BLaER1 (cell line): ENCODE data around the gene TMEM270.

Experiments
- H3K27ac ChIP-seq: shearing (Covaris generic); formaldehyde crosslinking; 2 replicates; pipeline ENCODE4 v1.8.1; 2022
- H3K27me3 ChIP-seq: shearing (Covaris generic); formaldehyde crosslinking; 2 replicates; pipeline ENCODE4 v1.8.1; 2022
- H3K36me3 ChIP-seq: shearing (Covaris generic); formaldehyde crosslinking; 2 replicates; pipeline ENCODE4 v1.8.1; 2022
- H3K4me1 ChIP-seq: shearing (Covaris generic); formaldehyde crosslinking; 2 replicates; pipeline ENCODE4 v1.8.1; 2022
- H3K4me2 ChIP-seq: shearing (Covaris generic); formaldehyde crosslinking; 2 replicates; pipeline ENCODE4 v1.8.1; 2022
- H3K4me3 ChIP-seq: shearing (Covaris generic); formaldehyde crosslinking; 2 replicates; pipeline ENCODE4 v1.8.1; 2022
- H3K9ac ChIP-seq: shearing (Covaris generic); formaldehyde crosslinking; 2 replicates; pipeline ENCODE4 v1.8.1; 2022
- H3K9me3 ChIP-seq: shearing (Covaris generic); formaldehyde crosslinking; 2 replicates; pipeline ENCODE4 v1.8.1; 2022
- H4K20me1 ChIP-seq: shearing (Covaris generic); formaldehyde crosslinking; 2 replicates; pipeline ENCODE4 v1.8.1; 2022
- Cebpa-rat ChIP-seq: shearing (Covaris generic); IDR thresholded peaks from 2 replicates; pipeline ENCODE4 v1.8.1; 2022

Gene TMEM270

GRCh38 chr7:73894733-73895551 is 34.0 kb downstream of the TMEM270 start:
- no peak overlapping the region for H3K27ac ChIP-seq

DNA sequence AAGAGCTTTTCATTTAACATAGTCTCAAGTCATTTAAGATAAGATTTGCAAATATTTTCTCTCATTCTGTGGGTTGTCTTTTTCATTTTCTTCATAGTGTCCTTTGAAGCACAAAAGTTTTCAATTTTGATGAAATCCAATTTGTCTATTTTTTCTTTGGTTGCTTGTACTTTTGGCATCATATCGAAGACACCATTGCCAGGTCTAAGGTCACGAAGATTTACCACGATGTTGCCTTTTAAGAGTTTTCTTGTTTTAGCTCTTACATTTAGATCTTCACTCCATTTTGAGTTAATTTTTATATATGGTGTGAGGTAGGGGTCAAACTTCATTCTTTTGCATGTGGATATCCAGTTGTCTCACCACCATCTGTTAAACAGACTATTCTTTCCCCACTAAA is 34.7 kb downstream of the TMEM270 start:
- TF ChIP-seq Cebpa-rat: no peak
- H3K9ac ChIP-seq: no peak overlapping the region
- H3K36me3 ChIP-seq: no peaks in the 10 kb centered on the region
- H3K27me3 ChIP-seq: no peaks in the 10 kb centered on the region
- no peak overlapping the region for H3K4me3 ChIP-seq
- peaks cover 31% of the 10 kb centered on the region for H3K4me1 ChIP-seq
- H3K4me2 ChIP-seq: no peak overlapping the region
- H4K20me1 ChIP-seq: no peaks in the 10 kb centered on the region
- no peak overlapping the region for H3K27ac ChIP-seq
- H3K9me3 ChIP-seq: peaks cover 19% of the 10 kb centered on the region

More at GRCh38 chr7:73894733-73895551, 34.0 kb downstream of the TMEM270 start:
- Histone ChIP-seq H3K36me3 (no peaks in the 10 kb centered on the region), H3K4me3 (no peak overlapping the region), H3K9ac (no peak overlapping the region), H3K9me3 (peaks cover 19% of the 10 kb centered on the region), H3K27me3 (no peaks in the 10 kb centered on the region), H3K4me1 (peaks cover 31% of the 10 kb centered on the region), H3K4me2 (no peak overlapping the region), H4K20me1 (no peaks in the 10 kb centered on the region)
- TF ChIP-seq Cebpa-rat: no peak

DNA sequence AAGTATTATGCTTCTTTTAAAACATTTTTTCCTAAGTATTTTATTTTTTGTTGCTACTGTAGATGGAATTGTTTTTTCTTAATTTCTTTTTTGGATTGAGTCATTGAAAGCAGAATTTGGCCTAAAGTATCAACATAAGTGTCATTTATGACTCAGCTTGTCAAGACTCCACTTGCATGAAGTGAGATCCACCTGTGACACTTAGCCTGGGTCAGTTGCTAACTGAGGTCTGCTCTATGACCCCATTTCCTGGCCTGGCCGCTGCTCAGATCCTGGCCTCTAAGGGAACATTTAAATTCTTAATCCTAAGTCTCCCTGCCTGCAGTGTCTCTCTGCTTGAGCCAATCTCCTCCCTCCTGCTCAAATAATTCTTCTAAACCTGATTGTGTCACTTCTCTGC is 35.5 kb downstream of the TMEM270 start:
- H3K27me3 ChIP-seq: no peaks in the 10 kb centered on the region
- H3K4me3 ChIP-seq: no peak overlapping the region
- H4K20me1 ChIP-seq: no peaks in the 10 kb centered on the region
- H3K27ac ChIP-seq: no peak overlapping the region
- TF ChIP-seq Cebpa-rat: no peak
- peaks cover 39% of the 10 kb centered on the region for H3K4me1 ChIP-seq
- H3K4me2 ChIP-seq: no peak overlapping the region
- peaks cover 19% of the 10 kb centered on the region for H3K9me3 ChIP-seq
- no peak overlapping the region for H3K9ac ChIP-seq
- no peaks in the 10 kb centered on the region for H3K36me3 ChIP-seq

DNA sequence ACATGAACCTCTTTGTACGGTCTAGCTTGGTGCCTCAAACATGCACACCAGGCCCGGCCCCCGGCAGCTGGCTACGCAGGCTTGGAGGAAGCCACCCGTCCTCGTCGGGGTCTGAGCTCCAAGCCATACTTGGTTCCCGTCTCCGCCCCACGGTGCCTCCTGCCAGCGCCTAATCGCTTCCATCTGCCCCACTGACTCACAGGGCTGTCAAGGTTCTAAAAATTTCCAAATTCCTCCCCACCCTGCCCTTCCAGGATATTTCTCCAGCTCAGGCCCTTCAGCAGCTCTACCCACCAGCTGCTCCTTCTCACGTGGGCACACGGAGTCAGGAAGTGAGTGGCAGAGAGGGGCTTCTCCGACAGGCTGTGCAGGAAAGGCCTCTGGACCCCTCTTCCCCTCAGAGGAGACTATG is 38.8 kb downstream of the TMEM270 start:
- H3K4me3 ChIP-seq: no peak overlapping the region
- H3K9ac ChIP-seq: no peak overlapping the region
- H3K36me3 ChIP-seq: no peaks in the 10 kb centered on the region
- H3K27me3 ChIP-seq: no peaks in the 10 kb centered on the region
- TF ChIP-seq Cebpa-rat: no peak
- H3K4me2 ChIP-seq: peak overlapping the region; percentile 60; the same call in 1 of the 2 replicates
- peaks cover 19% of the 10 kb centered on the region for H3K4me1 ChIP-seq
- no peak overlapping the region for H3K27ac ChIP-seq
- peaks cover 19% of the 10 kb centered on the region for H3K9me3 ChIP-seq
- no peaks in the 10 kb centered on the region for H4K20me1 ChIP-seq

DNA sequence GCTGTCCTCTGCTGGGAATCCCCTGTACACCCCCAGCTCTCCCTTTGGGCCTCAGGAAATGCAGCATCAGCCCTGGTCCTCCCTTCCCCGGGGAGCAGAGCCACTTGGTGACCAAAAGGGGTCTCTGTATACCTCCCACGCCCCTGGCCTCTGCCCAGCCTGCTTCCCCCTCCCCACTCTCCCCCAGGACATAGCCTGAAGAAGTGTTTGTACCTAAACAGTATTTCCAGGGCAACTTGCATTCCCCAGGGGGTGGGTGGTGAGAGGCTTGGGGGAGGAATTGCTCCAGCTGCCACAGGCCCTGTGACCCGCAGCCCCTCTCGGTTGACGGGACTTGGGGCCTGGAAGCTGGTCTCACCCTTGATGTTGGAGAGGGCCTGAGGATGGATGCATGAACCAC is 39.3 kb downstream of the TMEM270 start:
- Histone ChIP-seq H3K4me2 (peak overlapping the region; percentile 60), H3K9ac (no peak overlapping the region), H3K27me3 (no peaks in the 10 kb centered on the region)

DNA sequence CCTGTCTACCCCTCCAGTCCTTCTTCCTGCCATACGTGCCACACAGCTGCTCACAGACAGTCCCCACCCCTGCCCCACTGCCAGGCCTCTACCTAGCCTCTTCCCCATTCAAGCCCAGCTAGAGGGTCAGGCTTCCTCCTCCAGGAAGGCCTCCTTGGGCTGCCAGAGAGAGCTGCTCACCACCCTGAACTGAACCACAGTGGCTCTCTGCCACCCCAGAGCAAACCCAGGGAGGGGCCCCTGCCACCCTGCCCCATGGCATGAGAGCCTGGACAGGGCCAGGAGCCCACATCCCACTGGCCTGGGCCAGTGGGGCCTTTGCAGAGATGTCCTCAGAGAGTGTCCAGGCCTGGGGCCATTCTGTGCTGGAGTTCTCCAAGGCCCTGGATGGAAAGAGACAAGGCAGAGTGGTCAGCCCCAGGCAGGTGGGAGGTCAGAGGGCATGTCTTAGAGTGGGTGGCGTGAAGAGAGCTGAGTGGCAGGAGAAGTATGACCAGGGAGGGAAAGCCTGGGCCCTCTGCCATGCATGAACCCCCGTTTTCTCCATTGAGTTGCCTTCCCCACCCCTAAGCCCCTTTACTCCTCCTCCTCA is 40.4 kb downstream of the TMEM270 start:
- peaks cover 10% of the 10 kb centered on the region; the same call in 1 of the 2 replicates for H3K9me3 ChIP-seq
- no peaks in the 10 kb centered on the region for H3K27me3 ChIP-seq
- H3K27ac ChIP-seq: 0 out of 2 replicates have a peak overlapping the region, but pooled peaks have one; percentile 9
- no peak overlapping the region for H3K9ac ChIP-seq
- H3K4me1 ChIP-seq: peaks cover 19% of the 10 kb centered on the region
- no peak for TF ChIP-seq Cebpa-rat
- no peak overlapping the region for H3K4me3 ChIP-seq
- H3K36me3 ChIP-seq: no peaks in the 10 kb centered on the region
- peak overlapping the region; percentile 60 for H3K4me2 ChIP-seq
- no peaks in the 10 kb centered on the region for H4K20me1 ChIP-seq

More for the DNA sequence above, 39.3 kb downstream of the TMEM270 start:
- TF ChIP-seq Cebpa-rat: no peak
- Histone ChIP-seq H3K4me3 (no peak overlapping the region), H4K20me1 (no peaks in the 10 kb centered on the region), H3K36me3 (no peaks in the 10 kb centered on the region), H3K4me1 (peaks cover 19% of the 10 kb centered on the region), H3K9me3 (peaks cover 16% of the 10 kb centered on the region), H3K27ac (no peak overlapping the region)

DNA sequence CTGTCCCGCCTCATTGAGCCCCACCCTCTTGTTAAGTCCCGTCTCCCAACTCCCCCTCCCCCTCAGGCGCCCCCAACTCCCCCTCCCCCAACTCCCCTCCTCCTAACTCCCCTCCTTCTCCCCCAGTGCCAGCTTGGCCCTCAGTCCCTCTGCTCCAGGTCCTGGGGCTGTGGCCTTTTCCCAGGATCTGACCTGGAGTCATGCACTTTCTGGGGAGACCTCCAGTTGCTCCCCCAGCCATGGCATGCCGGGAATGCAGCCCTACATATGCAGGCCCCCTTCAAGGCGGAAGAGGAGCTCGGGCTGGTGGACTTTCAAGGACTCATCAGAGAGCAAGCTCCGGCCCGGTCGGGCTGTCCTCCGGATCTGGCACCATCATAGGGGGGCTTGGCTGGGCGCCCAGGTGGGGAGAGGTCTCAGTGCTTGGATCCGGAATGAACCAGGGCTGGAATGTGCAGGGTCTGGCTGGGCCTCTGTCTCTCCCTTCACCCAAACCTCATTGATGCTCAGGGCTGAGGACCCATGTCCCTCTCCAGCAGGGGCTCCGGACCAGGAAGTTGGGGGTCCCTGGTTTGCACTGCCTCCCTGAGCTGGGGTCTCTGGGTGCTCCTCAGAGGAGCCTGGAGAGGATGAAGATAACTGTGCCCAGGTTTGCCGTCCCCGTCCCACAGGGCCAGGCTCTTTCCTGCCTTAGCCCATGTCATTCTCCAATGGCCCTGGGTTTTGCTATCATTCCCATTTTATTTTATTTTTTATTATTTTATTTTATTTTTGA is 41.1 kb downstream of the TMEM270 start:
- H3K4me2 ChIP-seq: no peak overlapping the region
- no peaks in the 10 kb centered on the region for H3K36me3 ChIP-seq
- no peak overlapping the region for H3K4me3 ChIP-seq
- no peak overlapping the region for H3K27ac ChIP-seq
- H4K20me1 ChIP-seq: no peaks in the 10 kb centered on the region
- H3K4me1 ChIP-seq: peaks cover 19% of the 10 kb centered on the region
- TF ChIP-seq Cebpa-rat: no peak
- H3K9ac ChIP-seq: no peak overlapping the region
- peaks cover 3% of the 10 kb centered on the region; the same call in 1 of the 2 replicates for H3K9me3 ChIP-seq
- no peaks in the 10 kb centered on the region for H3K27me3 ChIP-seq

DNA sequence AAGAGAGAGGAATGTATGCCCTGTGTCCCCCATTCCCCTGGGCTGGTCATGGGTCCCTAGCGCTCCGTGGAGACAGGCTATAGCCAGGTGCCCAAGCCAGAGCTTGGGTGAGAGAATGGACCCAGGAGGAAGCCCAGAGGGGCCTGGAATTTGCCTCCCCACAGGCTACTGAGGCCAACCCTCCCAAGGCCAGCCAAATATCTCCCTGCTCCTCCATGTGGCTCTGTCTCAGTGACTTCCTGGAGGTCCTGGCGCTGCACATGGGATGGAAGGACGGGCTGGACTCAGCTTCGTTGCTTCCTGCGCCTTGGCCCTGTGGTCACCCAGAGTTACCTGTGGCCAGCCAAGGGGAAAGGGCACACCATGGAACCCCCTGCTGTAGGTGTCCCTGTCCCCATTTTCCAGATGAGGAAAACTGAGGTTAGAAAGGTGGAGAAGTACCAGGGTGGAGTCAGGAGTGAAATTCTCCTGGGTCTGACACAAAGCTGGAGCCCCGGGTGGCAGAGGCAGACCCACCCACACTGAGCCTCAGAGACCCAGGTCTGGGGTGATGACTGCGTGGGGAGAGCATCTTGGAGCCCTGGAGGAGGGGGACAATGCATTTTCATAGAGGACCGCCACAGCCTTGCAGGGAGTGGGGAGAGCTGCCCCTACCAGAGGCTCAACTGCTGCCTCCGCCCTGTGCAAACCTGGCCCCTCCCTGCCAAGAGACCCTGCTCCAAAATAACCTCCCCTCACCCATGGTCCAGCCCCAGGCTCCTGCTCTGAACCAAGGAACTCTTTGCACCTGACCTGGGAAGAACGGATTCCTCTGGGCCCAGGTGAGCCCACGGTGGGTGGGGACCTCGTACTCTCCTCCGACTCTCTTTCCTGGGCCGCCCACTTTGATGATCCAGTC is 42.6 kb downstream of the TMEM270 start:
- H3K9me3 ChIP-seq: no peaks in the 10 kb centered on the region
- H3K36me3 ChIP-seq: no peaks in the 10 kb centered on the region
- no peak overlapping the region for H3K9ac ChIP-seq
- H3K27ac ChIP-seq: no peak overlapping the region
- no peak overlapping the region for H3K4me2 ChIP-seq
- no peaks in the 10 kb centered on the region for H4K20me1 ChIP-seq
- no peaks in the 10 kb centered on the region for H3K27me3 ChIP-seq
- no peak overlapping the region for H3K4me3 ChIP-seq
- no peak for TF ChIP-seq Cebpa-rat
- peaks cover 22% of the 10 kb centered on the region for H3K4me1 ChIP-seq
